GM15510 (cell line): ENCODE data around the gene MAP7D2.

Experiments used
- POLR2A ChIP-seq: IDR thresholded peaks from 3 replicates; pipeline ENCODE4 v1.6.1; 2011; ENCODE audit warnings: borderline replicate concordance; ENCODE audit not compliant: insufficient read length; ENCODE audit errors: extremely low read depth

MAP7D2 gene

DNA sequence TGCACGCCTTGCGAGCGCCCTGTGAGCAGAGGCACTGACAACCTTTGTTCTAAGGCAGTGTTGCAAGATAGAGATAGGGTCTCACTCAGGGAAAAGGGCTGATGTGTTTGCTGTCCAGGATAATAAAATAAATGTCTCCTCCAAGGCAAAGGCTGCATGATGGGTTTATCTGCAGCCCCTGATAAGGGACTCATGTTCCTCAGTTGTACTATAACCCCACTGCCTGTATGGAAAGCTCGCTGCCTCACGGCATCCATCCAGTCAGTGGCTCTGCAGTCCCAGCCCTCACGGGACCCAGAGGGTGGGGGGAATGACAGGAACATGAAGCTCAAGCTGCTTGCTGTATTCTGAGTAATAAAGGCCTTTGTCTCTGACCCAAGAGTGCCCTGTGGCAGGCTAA is 148.4 kb downstream of the MAP7D2 start:
- no peak for TF ChIP-seq POLR2A

DNA sequence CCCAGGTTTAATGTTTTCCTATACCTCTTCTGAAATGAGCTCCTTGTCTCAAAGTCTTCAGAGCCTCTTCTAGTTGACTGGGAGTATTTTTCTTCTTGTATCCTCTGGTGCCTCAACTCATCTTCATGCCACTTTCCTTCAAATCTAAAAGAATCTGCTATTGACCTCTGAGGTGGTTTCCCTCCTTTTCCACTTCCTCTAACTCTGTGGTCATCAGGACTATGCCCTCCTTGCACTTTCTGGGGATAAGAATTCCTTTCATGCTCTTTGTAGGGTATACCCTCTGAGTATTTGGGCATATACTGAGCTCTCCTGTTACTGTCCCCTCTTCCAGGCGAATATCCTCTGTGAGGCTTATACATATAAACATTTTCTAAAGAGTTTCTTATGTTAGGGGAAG is 150.7 kb downstream of the MAP7D2 start:
- no peak for TF ChIP-seq POLR2A

- TF ChIP-seq POLR2A: no peak
Observed at GRCh38 chrX:19964017-19964710, 152.5 kb downstream of the MAP7D2 start.

DNA sequence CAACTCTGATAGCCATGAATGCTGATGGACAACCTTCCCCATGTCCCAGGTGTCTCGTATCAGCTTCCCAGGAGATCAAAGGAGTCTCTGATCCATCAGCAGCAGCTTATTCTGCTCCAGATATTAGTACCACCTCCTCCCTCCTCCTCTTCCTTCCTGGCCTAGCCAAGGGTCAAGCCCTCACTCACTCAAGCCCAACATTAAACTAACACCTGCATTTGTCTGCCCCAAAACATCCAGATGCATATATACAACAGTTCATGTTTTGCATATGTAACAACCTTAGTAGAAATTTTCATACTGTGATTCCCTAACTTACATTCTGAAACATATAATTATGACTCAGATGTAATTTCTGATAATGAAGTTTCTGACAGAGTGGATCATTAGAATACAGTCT is 155.8 kb downstream of the MAP7D2 start:
- no peak for TF ChIP-seq POLR2A

- TF ChIP-seq POLR2A: no peak
Observed at GRCh38 chrX:19958552-19959486, 157.9 kb downstream of the MAP7D2 start.

GRCh38 chrX:19956923-19957322 is 159.8 kb downstream of the MAP7D2 start:
- no peak for TF ChIP-seq POLR2A
